DOHH2 (cell line): Measurements from ENCODE around the gene MOB1B.

ENCODE experiments used
- H3F3A ChIP-seq: fragments of 200-600 bp; sonication (generic), shearing (Covaris generic); 2 replicates; pipeline ENCODE4 v1.6.0; 2016; ENCODE audit warnings: antibody characterized with exemption, mild to moderate bottlenecking; ENCODE audit not compliant: control insufficient read depth, insufficient read depth
- H3K27ac ChIP-seq: fragments of 200-600 bp; sonication (generic); 2 replicates; pipeline ENCODE4 v1.5.1; 2014; ENCODE audit warnings: low read depth, mild to moderate bottlenecking, low read length, moderate library complexity
- H3K27me3 ChIP-seq: fragments of 200-600 bp; sonication (generic); 2 replicates; pipeline ENCODE4 v1.6.1; 2014; ENCODE audit warnings: mild to moderate bottlenecking, low read length, mixed read lengths; ENCODE audit not compliant: control insufficient read depth
- H3K36me3 ChIP-seq: fragments of 200-600 bp; sonication (generic); 2 replicates; pipeline ENCODE4 v1.6.1; 2014; ENCODE audit warnings: mild to moderate bottlenecking, low read length, moderate library complexity, mixed read lengths; ENCODE audit not compliant: control insufficient read depth
- H3K4me1 ChIP-seq: fragments of 200-600 bp; sonication (generic); 2 replicates; pipeline ENCODE4 v1.6.1; 2014; ENCODE audit warnings: mild to moderate bottlenecking, low read length, mixed read lengths; ENCODE audit not compliant: control insufficient read depth
- H3K4me2 ChIP-seq: fragments of 200-600 bp; sonication (generic); 2 replicates; pipeline ENCODE4 v1.6.0; 2014; ENCODE audit warnings: mild to moderate bottlenecking, low read length, moderate library complexity
- H3K4me3 ChIP-seq: fragments of 200-600 bp; sonication (generic); 2 replicates; pipeline ENCODE4 v1.5.1; 2014; ENCODE audit warnings: mild to moderate bottlenecking, low read length, mixed read lengths
- H3K79me2 ChIP-seq: fragments of 200-600 bp; sonication (generic); 2 replicates; pipeline ENCODE4 v1.6.1; 2014; ENCODE audit warnings: mild to moderate bottlenecking, low read length, mixed read lengths; ENCODE audit not compliant: control insufficient read depth
- H3K9me2 ChIP-seq: fragments of 200-600 bp; sonication (generic); replicated peaks from 2 replicates; pipeline ENCODE4 v1.6.1; 2014; ENCODE audit warnings: mild to moderate bottlenecking, low read length, mixed read lengths; ENCODE audit not compliant: control insufficient read depth
- H3K9me3 ChIP-seq: fragments of 200-600 bp; sonication (generic); 2 replicates; pipeline ENCODE4 v1.6.1; 2014; ENCODE audit warnings: antibody characterized with exemption, low read length, mixed read lengths; ENCODE audit not compliant: control insufficient read depth, insufficient read depth
- H4K20me1 ChIP-seq: fragments of 200-600 bp; sonication (generic); 2 replicates; pipeline ENCODE4 v1.6.0; 2014; ENCODE audit warnings: low read depth, mild to moderate bottlenecking, antibody characterized with exemption, low read length, moderate library complexity; ENCODE audit not compliant: control insufficient read depth, insufficient read depth
- EZH2phosphoT487 ChIP-seq: fragments of 200-600 bp; sonication (generic); IDR thresholded peaks from 2 replicates; pipeline ENCODE4 v1.6.1; 2017; ENCODE audit warnings: borderline replicate concordance, mild to moderate bottlenecking, antibody characterized with exemption, low read length, moderate library complexity, mixed read lengths
- TF ChIP-seq, protein P1 (sequence below): fragments of 200-600 bp; sonication (generic); IDR thresholded peaks from one replicate; pipeline ENCODE4 v1.5.1; 2014; ENCODE audit warnings: antibody characterized with exemption, mild to moderate bottlenecking, low read depth, low read length; ENCODE audit not compliant: poor library complexity, severe bottlenecking

The MOB1B gene

DNA sequence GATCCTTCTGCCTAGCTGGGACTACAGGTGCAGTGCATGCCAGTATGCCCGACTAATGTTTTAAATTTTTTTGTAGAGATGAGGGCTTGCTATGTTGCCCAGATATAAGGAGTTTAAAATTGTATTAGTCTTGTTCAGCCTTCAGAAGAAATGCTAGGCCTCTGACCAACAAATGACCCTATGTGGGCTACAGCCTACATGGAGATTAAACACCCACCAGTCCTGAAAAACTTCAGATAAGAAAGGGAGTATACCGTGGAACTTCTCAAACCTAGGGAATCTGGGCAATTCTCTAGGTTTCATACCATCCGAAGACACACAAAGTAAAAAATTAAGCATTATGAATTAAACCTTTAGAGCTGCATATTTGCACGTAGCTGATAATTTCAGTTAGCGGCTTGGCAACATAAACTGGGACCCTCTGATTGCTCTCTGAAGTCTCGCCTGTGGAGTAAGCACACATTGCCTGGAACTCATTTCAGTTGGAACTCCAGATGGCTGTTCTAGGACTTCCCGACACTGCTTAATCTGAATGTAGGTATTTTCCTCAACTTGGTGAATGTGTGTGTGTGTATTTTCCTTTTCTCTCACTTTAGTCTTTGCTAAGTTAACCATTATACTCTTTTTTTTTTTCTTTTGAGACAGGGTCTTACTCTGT lies 33.0 kb downstream of the MOB1B start:
- Histone ChIP-seq H3K4me3 (no peak overlapping the region), H3K36me3 (peaks cover 17% of the 10 kb centered on the region), H3K27me3 (no peaks in the 10 kb centered on the region), H3K79me2 (peaks cover 92% of the 10 kb centered on the region), H3K9me3 (no peaks in the 10 kb centered on the region), H3K4me2 (no peak overlapping the region), H3K27ac (no peak overlapping the region), H3K9me2 (no peaks in the 10 kb centered on the region), H3F3A (peaks cover 14% of the 10 kb centered on the region), H4K20me1 (no peaks in the 10 kb centered on the region), H3K4me1 (peaks cover 36% of the 10 kb centered on the region)
- no peak for TF ChIP-seq EZH2phosphoT487
- TF ChIP-seq, protein P1, sequence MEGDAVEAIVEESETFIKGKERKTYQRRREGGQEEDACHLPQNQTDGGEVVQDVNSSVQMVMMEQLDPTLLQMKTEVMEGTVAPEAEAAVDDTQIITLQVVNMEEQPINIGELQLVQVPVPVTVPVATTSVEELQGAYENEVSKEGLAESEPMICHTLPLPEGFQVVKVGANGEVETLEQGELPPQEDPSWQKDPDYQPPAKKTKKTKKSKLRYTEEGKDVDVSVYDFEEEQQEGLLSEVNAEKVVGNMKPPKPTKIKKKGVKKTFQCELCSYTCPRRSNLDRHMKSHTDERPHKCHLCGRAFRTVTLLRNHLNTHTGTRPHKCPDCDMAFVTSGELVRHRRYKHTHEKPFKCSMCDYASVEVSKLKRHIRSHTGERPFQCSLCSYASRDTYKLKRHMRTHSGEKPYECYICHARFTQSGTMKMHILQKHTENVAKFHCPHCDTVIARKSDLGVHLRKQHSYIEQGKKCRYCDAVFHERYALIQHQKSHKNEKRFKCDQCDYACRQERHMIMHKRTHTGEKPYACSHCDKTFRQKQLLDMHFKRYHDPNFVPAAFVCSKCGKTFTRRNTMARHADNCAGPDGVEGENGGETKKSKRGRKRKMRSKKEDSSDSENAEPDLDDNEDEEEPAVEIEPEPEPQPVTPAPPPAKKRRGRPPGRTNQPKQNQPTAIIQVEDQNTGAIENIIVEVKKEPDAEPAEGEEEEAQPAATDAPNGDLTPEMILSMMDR, result no peak

DNA sequence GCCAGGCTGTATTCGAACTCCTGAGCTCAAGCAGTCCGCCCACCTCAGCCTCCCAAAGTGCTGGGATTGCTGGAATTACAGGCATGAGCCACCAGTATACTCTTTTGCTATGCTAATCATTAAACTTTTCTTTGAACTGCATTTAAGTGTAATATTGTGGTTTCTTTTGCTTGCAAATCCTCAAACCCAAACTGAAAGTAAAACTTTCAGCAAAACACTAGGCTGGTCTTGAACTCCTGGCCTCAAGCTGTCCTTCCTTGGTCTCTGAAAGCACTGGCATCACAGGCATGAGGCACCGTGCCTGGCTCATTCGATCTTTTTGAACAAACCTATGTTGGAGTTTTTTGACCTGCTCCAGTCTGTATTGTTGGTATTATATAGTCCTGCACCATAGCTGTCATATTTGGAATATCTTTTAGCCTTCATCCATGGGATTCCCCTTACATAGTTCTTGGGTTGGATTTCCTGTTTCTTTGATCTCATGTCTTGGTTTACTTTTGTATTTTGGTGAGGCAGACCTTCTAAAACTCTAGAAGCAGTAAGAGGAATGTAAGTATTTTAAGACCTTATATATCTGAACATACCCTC lies 34.1 kb downstream of the MOB1B start:
- TF ChIP-seq, protein P1, result no peak
- no peak for TF ChIP-seq EZH2phosphoT487
- Histone ChIP-seq H3K27ac (no peak overlapping the region), H3K4me1 (peaks cover 31% of the 10 kb centered on the region), H3K79me2 (peaks cover 93% of the 10 kb centered on the region), H3K9me3 (no peaks in the 10 kb centered on the region), H3K27me3 (no peaks in the 10 kb centered on the region), H3K36me3 (peaks cover 15% of the 10 kb centered on the region), H3F3A (peaks cover 3% of the 10 kb centered on the region; the same call in 1 of the 2 replicates), H3K9me2 (no peaks in the 10 kb centered on the region), H4K20me1 (no peaks in the 10 kb centered on the region), H3K4me2 (no peak overlapping the region), H3K4me3 (no peak overlapping the region)

DNA sequence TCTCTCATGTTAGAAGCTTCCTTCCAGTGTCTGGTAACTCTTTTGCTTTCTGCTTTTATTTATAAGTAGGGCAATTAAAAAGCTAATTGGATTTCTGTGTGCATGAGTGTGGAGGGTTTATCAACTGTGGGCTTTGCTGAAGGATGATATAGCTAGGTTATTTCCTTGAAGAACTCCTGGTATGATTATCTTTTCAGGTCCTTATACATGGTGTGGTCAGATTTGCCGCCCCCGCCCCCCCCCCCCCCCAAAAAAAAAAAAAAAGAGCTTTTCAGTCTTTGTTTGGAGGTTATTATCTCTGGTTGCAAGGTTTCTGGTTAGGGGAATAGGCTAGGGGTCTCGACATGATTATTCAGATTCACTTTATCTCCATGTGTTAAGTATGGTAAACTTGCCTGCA lies 35.9 kb downstream of the MOB1B start:
- Histone ChIP-seq H3K27me3 (no peaks in the 10 kb centered on the region), H3K9me3 (no peaks in the 10 kb centered on the region), H3K79me2 (peaks cover 86% of the 10 kb centered on the region), H3K4me3 (no peak overlapping the region), H4K20me1 (no peaks in the 10 kb centered on the region), H3K4me2 (no peak overlapping the region), H3K27ac (no peak overlapping the region), H3K36me3 (peaks cover under 1% of the 10 kb centered on the region), H3K9me2 (no peaks in the 10 kb centered on the region), H3K4me1 (peaks cover 33% of the 10 kb centered on the region), H3F3A (peaks cover 15% of the 10 kb centered on the region)
- no peak for TF ChIP-seq EZH2phosphoT487
- TF ChIP-seq, protein P1, result no peak
